MG63 (cell line): ENCODE results near the gene VMP1. TPM values are rescaled to one million over a fixed set of nuclear protein-coding genes. Genes with fewer than 3 reads are reported as not detected.
"Not testable (repeated sequence)": the region's sequence is repeated elsewhere in the genome, so short reads cannot be mapped to it uniquely, and the experiment has no call there.

Source experiments
- DNase-seq: peaks from one replicate; pipeline ENCODE4 v3.0.0-alpha.2; 2020
- H3K27me3 ChIP-seq: fragments of 250-450 bp; sonication (Bioruptor Pico); 2 replicates; pipeline ENCODE4 v1.5.1; 2020; ENCODE audit warnings: mild to moderate bottlenecking, moderate library complexity
- H3K36me3 ChIP-seq: fragments of 250-450 bp; sonication (Bioruptor Pico); 2 replicates; pipeline ENCODE4 v1.5.1; 2020; ENCODE audit warnings: mild to moderate bottlenecking, moderate library complexity
- H3K4me3 ChIP-seq: fragments of 250-450 bp; sonication (Bioruptor Pico); 2 replicates; pipeline ENCODE4 v1.5.1; 2020; ENCODE audit warnings: mild to moderate bottlenecking, moderate library complexity
- H3K9me3 ChIP-seq: fragments of 250-450 bp; sonication (Bioruptor Pico); 2 replicates; pipeline ENCODE4 v1.5.1; 2020; ENCODE audit warnings: mild to moderate bottlenecking, moderate library complexity
- total RNA-seq: library from RNA; depleted of rRNA; stranded (reverse); fragments of >200 nt; shearing (Covaris generic); gene quantifications from 2 replicates; pipeline ENCODE4 v1.2.3, GENCODE V29; 2014; ENCODE audit warnings: low replicate concordance

The VMP1 gene
- total RNA-seq, 1 experiment from 2014 or later: 161 TPM

- H3K9me3 ChIP-seq, H3K27me3 ChIP-seq, H3K36me3 ChIP-seq, DNase-seq, H3K4me3 ChIP-seq: not testable (repeated sequence)
Measured at GRCh38 chr17:59850311-59850710, 142.9 kb downstream of the VMP1 start.

- H3K9me3 ChIP-seq: no peaks in the 10 kb centered on the region
- peak; percentile 98 for DNase-seq
- H3K36me3 ChIP-seq: no peaks in the 10 kb centered on the region
- H3K27me3 ChIP-seq: no peaks in the 10 kb centered on the region
- H3K4me3 ChIP-seq: no peak overlapping the region
Measured at GRCh38 chr17:59851439-59852375, 144.3 kb downstream of the VMP1 start.

- not testable (repeated sequence) for H3K27me3 ChIP-seq, H3K9me3 ChIP-seq, H3K36me3 ChIP-seq, DNase-seq, H3K4me3 ChIP-seq
Measured at GRCh38 chr17:59852847-59853167, 145.4 kb downstream of the VMP1 start.

- no peak overlapping the region for H3K4me3 ChIP-seq
- peak; percentile 91 for DNase-seq
- peaks cover under 1% of the 10 kb centered on the region; the same call in 1 of the 2 replicates for H3K36me3 ChIP-seq
- H3K27me3 ChIP-seq: no peaks in the 10 kb centered on the region
- no peaks in the 10 kb centered on the region for H3K9me3 ChIP-seq
Measured at GRCh38 chr17:59853168-59853918, 145.9 kb downstream of the VMP1 start.

GRCh38 chr17:59853919-59854729, 146.7 kb downstream of the VMP1 start:
- not testable (repeated sequence) for H3K36me3 ChIP-seq, H3K4me3 ChIP-seq, H3K9me3 ChIP-seq, DNase-seq, H3K27me3 ChIP-seq

- DNase-seq: no peak
- Histone ChIP-seq H3K27me3 (no peaks in the 10 kb centered on the region), H3K36me3 (peaks cover 14% of the 10 kb centered on the region), H3K9me3 (no peaks in the 10 kb centered on the region), H3K4me3 (no peak overlapping the region)
Measured at GRCh38 chr17:59856859-59857794, 149.7 kb downstream of the VMP1 start.

- Histone ChIP-seq H3K9me3 (no peaks in the 10 kb centered on the region), H3K36me3 (peaks cover 23% of the 10 kb centered on the region), H3K27me3 (no peaks in the 10 kb centered on the region), H3K4me3 (no peak overlapping the region)
- DNase-seq: no peak
Measured at GRCh38 chr17:59858167-59858816, 150.8 kb downstream of the VMP1 start.

GRCh38 chr17:59858932-59859331, 151.5 kb downstream of the VMP1 start:
- Histone ChIP-seq H3K9me3 (no peaks in the 10 kb centered on the region), H3K27me3 (no peaks in the 10 kb centered on the region), H3K36me3 (peaks cover 28% of the 10 kb centered on the region), H3K4me3 (no peak overlapping the region)
- DNase-seq: no peak

- DNase-seq: no peak
- Histone ChIP-seq H3K9me3 (no peaks in the 10 kb centered on the region), H3K27me3 (no peaks in the 10 kb centered on the region), H3K36me3 (peaks cover 28% of the 10 kb centered on the region), H3K4me3 (no peak overlapping the region)
Measured at GRCh38 chr17:59859444-59860025, 152.1 kb downstream of the VMP1 start.

GRCh38 chr17:59863616-59864015, 156.2 kb downstream of the VMP1 start:
- no peaks in the 10 kb centered on the region for H3K27me3 ChIP-seq
- H3K4me3 ChIP-seq: no peak overlapping the region
- no peak for DNase-seq
- H3K9me3 ChIP-seq: no peaks in the 10 kb centered on the region
- peaks cover 29% of the 10 kb centered on the region for H3K36me3 ChIP-seq

GRCh38 chr17:59869941-59870218, 162.4 kb downstream of the VMP1 start:
- Histone ChIP-seq H3K36me3 (peaks cover 18% of the 10 kb centered on the region), H3K9me3 (no peaks in the 10 kb centered on the region), H3K4me3 (no peak overlapping the region), H3K27me3 (no peaks in the 10 kb centered on the region)
- no peak for DNase-seq

GRCh38 chr17:59870482-59870881, 163.0 kb downstream of the VMP1 start:
- no peak for DNase-seq
- Histone ChIP-seq H3K9me3 (no peaks in the 10 kb centered on the region), H3K4me3 (no peak overlapping the region), H3K27me3 (no peaks in the 10 kb centered on the region), H3K36me3 (peaks cover 20% of the 10 kb centered on the region)

GRCh38 chr17:59872351-59872750, 164.9 kb downstream of the VMP1 start:
- Histone ChIP-seq H3K27me3 (no peaks in the 10 kb centered on the region), H3K4me3 (no peak overlapping the region), H3K9me3 (no peaks in the 10 kb centered on the region), H3K36me3 (peaks cover 33% of the 10 kb centered on the region)
- DNase-seq: no peak

GRCh38 chr17:59873414-59873813, 166.0 kb downstream of the VMP1 start:
- H3K4me3 ChIP-seq, H3K27me3 ChIP-seq, H3K9me3 ChIP-seq, DNase-seq: not testable (repeated sequence)
- peaks cover 39% of the 10 kb centered on the region for H3K36me3 ChIP-seq

- Histone ChIP-seq H3K27me3 (no peaks in the 10 kb centered on the region), H3K4me3 (no peak overlapping the region), H3K36me3 (peaks cover 42% of the 10 kb centered on the region), H3K9me3 (no peaks in the 10 kb centered on the region)
- no peak for DNase-seq
Measured at GRCh38 chr17:59874376-59874775, 166.9 kb downstream of the VMP1 start.
